ENCODE results near the gene SNTA1. TPM values are rescaled to one million over a fixed set of nuclear protein-coding genes. Genes with fewer than 3 reads are reported as not detected.

The SNTA1 gene
- total and polyA plus RNA-seq, 2 of the 8 experiments (the other 6 are each of a cell fraction or from before 2014, with no cell fraction given), result 4.5 to 8.0 TPM

- TF ChIP-seq SUZ12 (IDR thresholded peaks at IDR 0.05; ENCODE audit: low read length) (no peak), CHD2 (IDR thresholded peaks at IDR 0.05; ENCODE audit: low read length) (no peak), RAD21 (IDR thresholded peaks at IDR 0.05 in 1 of 2, conservative IDR thresholded peaks at IDR 0.05 in 1 of 2; ENCODE audit: low read depth in 2 of 2, low read length in 2 of 2) (no peak), KDM5A (IDR thresholded peaks at IDR 0.05; ENCODE audit: low read length) (no peak), CBX5 (IDR thresholded peaks at IDR 0.05; ENCODE audit: low read depth, low read length) (no peak), TAF1 (IDR thresholded peaks at IDR 0.05; ENCODE audit: low read depth, low read length) (no peak)
These were observed 70.5 kb downstream of the SNTA1 start (continued) for GRCh38 chr20:33372993-33373441.

Data from H1 (cell line).